Omental fat pad (tissue), 4 donors: ENCODE results near the gene TMA16. TPM values are rescaled to one million over a fixed set of nuclear protein-coding genes. Genes with fewer than 3 reads are reported as not detected.

ENCODE experiments used
- ATAC-seq: fragments of 150-250 bp; one replicate; pipeline ENCODE4 v1.9.1; 2016; ENCODE audit warnings: mild to moderate bottlenecking, moderate library complexity; ENCODE audit not compliant: low FRiP score
- DNase-seq: peaks from one replicate; pipeline ENCODE4 v3.0.0-alpha.2; 2019; ENCODE audit warnings: low spot score
- CTCF ChIP-seq, 3 donors: fragments of 450-650 bp; IDR thresholded peaks; one replicate each; pipeline ENCODE4 v1.5.1; 2016 to 2017; ENCODE audit warnings: antibody characterized with exemption in 3 of 3, mild to moderate bottlenecking in 3 of 3, moderate library complexity in 2 of 3
- total RNA-seq, 4 donors: library from RNA; depleted of rRNA; stranded (reverse); fragments of >200 nt; gene quantifications; one replicate each; pipeline ENCODE4 v1.1.0, GENCODE V29; 2016

TMA16 gene
- total RNA-seq, 4 donors from 2014 or later, result 14.7 to 30.8 (median 26.6) TPM

GRCh38 chr4:163558539-163559044 lies 64.1 kb downstream of the TMA16 start:
- no peak for TF ChIP-seq CTCF (IDR thresholded peaks at IDR 0.05)
- DNase-seq, result no peak
- peak; percentile 51 for ATAC-seq

GRCh38 chr4:163562496-163562895 lies 68.0 kb downstream of the TMA16 start:
- DNase-seq (no peak), ATAC-seq (no peak)
- TF ChIP-seq CTCF (IDR thresholded peaks at IDR 0.05), result no peak

GRCh38 chr4:163563592-163563991 lies 69.1 kb downstream of the TMA16 start:
- DNase-seq, result no peak
- no peak for ATAC-seq
- TF ChIP-seq CTCF (IDR thresholded peaks at IDR 0.05), result no peak

GRCh38 chr4:163564221-163564720 lies 69.8 kb downstream of the TMA16 start:
- DNase-seq, result no peak
- no peak for TF ChIP-seq CTCF (IDR thresholded peaks at IDR 0.05)
- ATAC-seq, result no peak

- no peak for TF ChIP-seq CTCF (IDR thresholded peaks at IDR 0.05)
- DNase-seq (no peak), ATAC-seq (no peak)
Measured at GRCh38 chr4:163565226-163566135, 71.0 kb downstream of the TMA16 start.

- DNase-seq (no peak), ATAC-seq (no peak)
- TF ChIP-seq CTCF (IDR thresholded peaks at IDR 0.05), result no peak
Measured at GRCh38 chr4:163566257-163566796, 71.8 kb downstream of the TMA16 start.
